Activated T-cell treated with anti-CD3 and anti-CD28 coated beads for 4 hours (primary cell): ENCODE data around the gene RMDN3.
A peak's percentile ranks its signal among the peaks of the same experiment; 100 is the strongest.

Experiments
- DNase-seq: peaks from one replicate; pipeline ENCODE4 v3.0.0-alpha.2; 2020

RMDN3 gene

GRCh38 chr15:40754883-40755811 lies at the start of gene RMDN3:
RMDN3 (minus strand) TSS chr15:40755254; CDS start chr15:40754783, 471 bp downstream.
- DNase-seq, result peak; percentile 90

GRCh38 chr15:40803688-40804087 lies 48.6 kb upstream of the RMDN3 start:
- DNase-seq, result no peak

GRCh38 chr15:40803076-40803475 lies 48.0 kb upstream of the RMDN3 start:
- DNase-seq, result no peak

GRCh38 chr15:40799523-40799922 lies 44.5 kb upstream of the RMDN3 start:
- no peak for DNase-seq

- DNase-seq, result no peak
Observed at GRCh38 chr15:40796512-40796911, 41.5 kb upstream of the RMDN3 start.

- no peak for DNase-seq
Observed at GRCh38 chr15:40796041-40796440, 41.0 kb upstream of the RMDN3 start.

GRCh38 chr15:40793216-40793989 lies 38.3 kb upstream of the RMDN3 start:
- DNase-seq, result no peak

- no peak for DNase-seq
Observed at GRCh38 chr15:40792394-40792793, 37.3 kb upstream of the RMDN3 start.

GRCh38 chr15:40790718-40791117 lies 35.7 kb upstream of the RMDN3 start:
- no peak for DNase-seq

- DNase-seq, result no peak
Observed at GRCh38 chr15:40789999-40790398, 34.9 kb upstream of the RMDN3 start.

GRCh38 chr15:40789119-40789518 lies 34.1 kb upstream of the RMDN3 start:
- no peak for DNase-seq

- DNase-seq, result no peak
Observed at GRCh38 chr15:40787991-40788390, 32.9 kb upstream of the RMDN3 start.

GRCh38 chr15:40787344-40787841 lies 32.3 kb upstream of the RMDN3 start:
- DNase-seq, result peak; percentile 64

GRCh38 chr15:40785814-40786213 lies 30.8 kb upstream of the RMDN3 start:
- no peak for DNase-seq

- DNase-seq, result no peak
Observed at GRCh38 chr15:40785164-40785563, 30.1 kb upstream of the RMDN3 start.

GRCh38 chr15:40782609-40783227 lies 27.7 kb upstream of the RMDN3 start:
- DNase-seq, result peak; percentile 71

GRCh38 chr15:40776537-40777141 lies 21.6 kb upstream of the RMDN3 start:
- DNase-seq, result no peak

- DNase-seq, result no peak
Observed at GRCh38 chr15:40775740-40776536, 20.9 kb upstream of the RMDN3 start.

GRCh38 chr15:40775007-40775406 lies 20.0 kb upstream of the RMDN3 start:
- no peak for DNase-seq

- DNase-seq, result no peak
Observed at GRCh38 chr15:40773902-40774301, 18.8 kb upstream of the RMDN3 start.

- DNase-seq, result no peak
Observed at GRCh38 chr15:40773496-40773895, 18.4 kb upstream of the RMDN3 start.

GRCh38 chr15:40772014-40772413 lies 17.0 kb upstream of the RMDN3 start:
- no peak for DNase-seq
